Measurements from ENCODE around the gene CD302. TPM values are rescaled to one million over a fixed set of nuclear protein-coding genes. Genes with fewer than 3 reads are reported as not detected.

CD302 gene
- total RNA-seq, 4 donors from 2014 or later: 13.9 to 32.3 (median 19.5) TPM

DNA sequence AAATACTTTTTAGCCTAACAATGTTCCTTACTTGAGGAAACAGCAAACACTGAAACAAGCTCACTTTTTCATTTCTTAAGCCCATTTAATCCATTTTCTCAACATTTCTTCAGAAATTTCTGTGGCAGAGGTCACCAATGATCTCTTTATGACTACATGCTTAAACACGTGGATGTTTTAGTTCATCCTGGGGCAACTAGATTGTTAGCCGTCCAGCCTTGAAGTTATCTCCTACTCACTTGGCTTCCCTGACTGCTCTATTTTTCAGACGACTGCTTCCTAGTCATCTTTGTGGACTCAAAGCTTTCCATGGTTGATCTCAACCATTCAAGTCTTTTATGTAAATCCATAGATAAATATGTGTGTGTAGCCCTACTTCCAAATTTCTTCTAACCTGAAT lies 24.1 kb downstream of the CD302 start:
- Histone ChIP-seq H3K27me3 (no peaks in the 10 kb centered on the region), H3K4me1 (no peaks in the 10 kb centered on the region), H3K9me3 (no peaks in the 10 kb centered on the region), H3K4me3 (no peak overlapping the region), H3K27ac (no peak overlapping the region), H3K36me3 (no peaks in the 10 kb centered on the region)
- TF ChIP-seq POLR2AphosphoS5 (IDR thresholded peaks at IDR 0.05) (no peak), CTCF (IDR thresholded peaks at IDR 0.05) (no peak), POLR2A (IDR thresholded peaks at IDR 0.05) (no peak), EP300 (IDR thresholded peaks at IDR 0.05) (no peak)
- DNase-seq (ENCODE audit: low spot score in 2 of 2): no peak
- WGBS: 49% methylated on average over 3 of the region's 3 CpGs

GRCh38 chr2:159773426-159773825 lies 24.6 kb downstream of the CD302 start:
- Histone ChIP-seq H3K27ac (no peak overlapping the region), H3K9me3 (no peaks in the 10 kb centered on the region), H3K4me3 (no peak overlapping the region), H3K27me3 (no peaks in the 10 kb centered on the region), H3K36me3 (peaks cover 4% of the 10 kb centered on the region), H3K4me1 (no peaks in the 10 kb centered on the region)
- WGBS: 56% methylated on average over 3 of the region's 3 CpGs
- TF ChIP-seq POLR2A (IDR thresholded peaks at IDR 0.05) (no peak), CTCF (IDR thresholded peaks at IDR 0.05) (no peak), EP300 (IDR thresholded peaks at IDR 0.05) (no peak), POLR2AphosphoS5 (IDR thresholded peaks at IDR 0.05) (no peak)
- no peak for DNase-seq (ENCODE audit: low spot score in 2 of 2)

- Histone ChIP-seq H3K27ac (no peak overlapping the region), H3K4me1 (no peaks in the 10 kb centered on the region), H3K4me3 (no peak overlapping the region), H3K9me3 (no peaks in the 10 kb centered on the region), H3K27me3 (no peaks in the 10 kb centered on the region), H3K36me3 (peaks cover 19% of the 10 kb centered on the region)
- WGBS: 96% methylated on average over 3 of the region's 3 CpGs
- no peak for DNase-seq (ENCODE audit: low spot score in 2 of 2)
- TF ChIP-seq POLR2AphosphoS5 (IDR thresholded peaks at IDR 0.05) (no peak), EP300 (IDR thresholded peaks at IDR 0.05) (no peak), CTCF (IDR thresholded peaks at IDR 0.05) (no peak), POLR2A (IDR thresholded peaks at IDR 0.05) (no peak)
These were observed 28.9 kb downstream of the CD302 start for GRCh38 chr2:159769147-159769546.

DNA sequence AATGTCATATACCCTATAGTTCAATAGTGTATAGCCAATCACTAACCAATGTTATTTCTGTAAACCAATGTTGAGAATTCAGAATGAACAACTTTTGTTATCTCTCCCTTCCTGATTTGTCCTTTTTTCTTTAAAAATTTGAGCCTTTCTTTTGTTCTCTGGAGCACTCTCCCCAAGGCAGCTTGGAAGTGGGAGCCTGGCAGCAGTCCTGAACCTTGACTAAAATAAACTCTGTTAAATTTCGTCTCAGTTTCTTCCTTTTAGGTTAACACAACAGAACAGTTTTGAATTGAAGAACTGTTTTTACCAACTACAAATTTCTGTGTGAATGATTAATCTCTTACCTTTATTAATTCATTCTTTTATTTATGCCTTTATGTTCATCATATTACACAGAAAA lies 35.9 kb downstream of the CD302 start:
- no peaks in the 10 kb centered on the region for H3K27me3 ChIP-seq
- no peak for TF ChIP-seq EP300 (IDR thresholded peaks at IDR 0.05)
- TF ChIP-seq CTCF (IDR thresholded peaks at IDR 0.05): no peak
- TF ChIP-seq POLR2AphosphoS5 (IDR thresholded peaks at IDR 0.05): no peak
- no peak for TF ChIP-seq POLR2A (IDR thresholded peaks at IDR 0.05)
- no peak overlapping the region for H3K27ac ChIP-seq
- no peak overlapping the region for H3K4me3 ChIP-seq
- no peaks in the 10 kb centered on the region for H3K4me1 ChIP-seq
- H3K36me3 ChIP-seq: peaks cover 52% of the 10 kb centered on the region
- H3K9me3 ChIP-seq: no peaks in the 10 kb centered on the region
- no peak for DNase-seq (ENCODE audit: low spot score in 2 of 2)
- 43% methylated on average over 1 of the region's 1 CpG for WGBS

- no peak overlapping the region for H3K27ac ChIP-seq
- peaks cover 50% of the 10 kb centered on the region for H3K36me3 ChIP-seq
- no peaks in the 10 kb centered on the region for H3K27me3 ChIP-seq
- TF ChIP-seq POLR2AphosphoS5 (IDR thresholded peaks at IDR 0.05) (no peak), CTCF (IDR thresholded peaks at IDR 0.05) (no peak), EP300 (IDR thresholded peaks at IDR 0.05) (no peak), POLR2A (IDR thresholded peaks at IDR 0.05) (no peak)
- H3K4me3 ChIP-seq: no peak overlapping the region
- DNase-seq (ENCODE audit: low spot score in 2 of 2): no peak
- no peaks in the 10 kb centered on the region for H3K9me3 ChIP-seq
- H3K4me1 ChIP-seq: no peaks in the 10 kb centered on the region
These were observed 37.7 kb downstream of the CD302 start for GRCh38 chr2:159760326-159760725.

Measured in suprapubic skin (tissue), 4 donors.